ENCODE results near the gene ERCC8. TPM values are rescaled to one million over a fixed set of nuclear protein-coding genes. Genes with fewer than 3 reads are reported as not detected.

Gene ERCC8
- polyA plus RNA-seq, 1 donor from 2014 or later, result 48.0 TPM

DNA sequence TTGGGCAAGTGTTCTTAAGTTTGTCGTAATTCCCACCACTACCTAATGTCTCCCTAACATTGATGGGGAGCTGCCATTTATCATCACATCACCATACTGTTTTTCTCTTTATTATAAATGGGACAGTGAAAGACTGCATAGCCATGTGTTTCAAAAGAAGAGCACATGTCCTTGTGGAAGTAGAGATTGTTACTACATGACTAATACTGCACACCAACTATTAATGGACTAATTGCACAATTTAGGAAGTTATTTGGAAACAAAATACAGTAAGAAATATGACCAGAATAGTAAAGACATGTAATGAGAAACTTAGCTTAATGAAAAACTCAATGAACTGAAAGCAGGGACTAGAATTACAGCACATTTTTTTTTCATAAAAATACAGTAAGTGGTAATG, 88.8 kb downstream of the ERCC8 start:
- no peak overlapping the region for H3K9ac ChIP-seq (ENCODE audit: low read length)
- no peaks in the 10 kb centered on the region for H3K79me2 ChIP-seq (replicated peaks; ENCODE audit: insufficient read depth, low read length)
- no peaks in the 10 kb centered on the region for H3K9me3 ChIP-seq (ENCODE audit: low read length)
- no peak overlapping the region for H3K4me2 ChIP-seq (ENCODE audit: low read length)
- H3K27ac ChIP-seq (ENCODE audit: low read length), result no peak overlapping the region
- TF ChIP-seq POLR2AphosphoS5 (IDR thresholded peaks at IDR 0.05) (no peak), MXI1 (conservative IDR thresholded peaks at IDR 0.05; ENCODE audit: poor library complexity, severe bottlenecking) (no peak), EZH2 (IDR thresholded peaks at IDR 0.05; ENCODE audit: borderline replicate concordance, insufficient read depth, low read length, poor library complexity, severe bottlenecking) (no peak)
- no peak overlapping the region for H3K4me3 ChIP-seq (ENCODE audit: low read length)
- H4K20me1 ChIP-seq (ENCODE audit: insufficient read depth), result no peaks in the 10 kb centered on the region
- no peaks in the 10 kb centered on the region for H3K27me3 ChIP-seq (ENCODE audit: insufficient read depth, low read depth, low read length)
- no peaks in the 10 kb centered on the region for H3K9me2 ChIP-seq (ENCODE audit: insufficient read depth, low read length)
- H3K36me3 ChIP-seq (ENCODE audit: insufficient read depth, low read length), result no peaks in the 10 kb centered on the region
- H2AFZ ChIP-seq (ENCODE audit: low read depth, low read length), result no peak overlapping the region
- H3F3A ChIP-seq (ENCODE audit: insufficient read depth, low read length, poor library complexity, severe bottlenecking), result no peaks in the 10 kb centered on the region

DNA sequence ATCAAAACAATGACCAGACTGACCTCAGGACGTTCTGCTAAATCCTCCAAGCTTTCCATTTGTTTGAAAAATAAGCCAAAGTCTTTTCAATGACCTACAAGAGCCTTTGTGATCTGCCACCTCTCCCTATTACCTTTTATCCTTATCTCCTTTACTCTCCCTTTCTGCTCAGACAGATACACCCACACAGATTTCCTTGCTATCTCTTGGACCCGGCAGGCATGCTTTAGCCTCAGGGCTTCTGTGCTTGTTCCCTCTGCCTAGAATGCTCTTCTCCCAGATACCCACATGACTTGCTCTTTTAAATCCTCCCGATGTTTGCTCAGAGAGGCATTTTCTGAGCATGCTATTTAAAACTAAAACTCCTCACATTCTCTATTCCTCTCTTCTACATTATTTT, 91.9 kb downstream of the ERCC8 start:
- H3K4me3 ChIP-seq (ENCODE audit: low read length), result no peak overlapping the region
- H3K36me3 ChIP-seq (ENCODE audit: insufficient read depth, low read length), result no peaks in the 10 kb centered on the region
- H3K4me2 ChIP-seq (ENCODE audit: low read length), result no peak overlapping the region
- no peaks in the 10 kb centered on the region for H3K79me2 ChIP-seq (replicated peaks; ENCODE audit: insufficient read depth, low read length)
- no peaks in the 10 kb centered on the region for H3K27me3 ChIP-seq (ENCODE audit: insufficient read depth, low read depth, low read length)
- no peak overlapping the region for H3K9ac ChIP-seq (ENCODE audit: low read length)
- no peaks in the 10 kb centered on the region for H4K20me1 ChIP-seq (ENCODE audit: insufficient read depth)
- H3K27ac ChIP-seq (ENCODE audit: low read length), result no peak overlapping the region
- TF ChIP-seq EP300 (conservative IDR thresholded peaks at IDR 0.05; ENCODE audit: poor library complexity, severe bottlenecking) (no peak), POLR2AphosphoS5 (IDR thresholded peaks at IDR 0.05) (no peak), TAF1 (IDR thresholded peaks at IDR 0.05; ENCODE audit: low read depth) (no peak), MXI1 (conservative IDR thresholded peaks at IDR 0.05; ENCODE audit: poor library complexity, severe bottlenecking) (no peak), EZH2 (IDR thresholded peaks at IDR 0.05; ENCODE audit: borderline replicate concordance, insufficient read depth, low read length, poor library complexity, severe bottlenecking) (no peak), SMC3 (conservative IDR thresholded peaks at IDR 0.05; ENCODE audit: poor library complexity) (no peak), RAD21 (conservative IDR thresholded peaks at IDR 0.05) (no peak)
- TF ChIP-seq, protein P1, sequence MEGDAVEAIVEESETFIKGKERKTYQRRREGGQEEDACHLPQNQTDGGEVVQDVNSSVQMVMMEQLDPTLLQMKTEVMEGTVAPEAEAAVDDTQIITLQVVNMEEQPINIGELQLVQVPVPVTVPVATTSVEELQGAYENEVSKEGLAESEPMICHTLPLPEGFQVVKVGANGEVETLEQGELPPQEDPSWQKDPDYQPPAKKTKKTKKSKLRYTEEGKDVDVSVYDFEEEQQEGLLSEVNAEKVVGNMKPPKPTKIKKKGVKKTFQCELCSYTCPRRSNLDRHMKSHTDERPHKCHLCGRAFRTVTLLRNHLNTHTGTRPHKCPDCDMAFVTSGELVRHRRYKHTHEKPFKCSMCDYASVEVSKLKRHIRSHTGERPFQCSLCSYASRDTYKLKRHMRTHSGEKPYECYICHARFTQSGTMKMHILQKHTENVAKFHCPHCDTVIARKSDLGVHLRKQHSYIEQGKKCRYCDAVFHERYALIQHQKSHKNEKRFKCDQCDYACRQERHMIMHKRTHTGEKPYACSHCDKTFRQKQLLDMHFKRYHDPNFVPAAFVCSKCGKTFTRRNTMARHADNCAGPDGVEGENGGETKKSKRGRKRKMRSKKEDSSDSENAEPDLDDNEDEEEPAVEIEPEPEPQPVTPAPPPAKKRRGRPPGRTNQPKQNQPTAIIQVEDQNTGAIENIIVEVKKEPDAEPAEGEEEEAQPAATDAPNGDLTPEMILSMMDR (IDR thresholded peaks at IDR 0.05; ENCODE audit: poor library complexity, severe bottlenecking), result no peak
- TF ChIP-seq, protein P2, sequence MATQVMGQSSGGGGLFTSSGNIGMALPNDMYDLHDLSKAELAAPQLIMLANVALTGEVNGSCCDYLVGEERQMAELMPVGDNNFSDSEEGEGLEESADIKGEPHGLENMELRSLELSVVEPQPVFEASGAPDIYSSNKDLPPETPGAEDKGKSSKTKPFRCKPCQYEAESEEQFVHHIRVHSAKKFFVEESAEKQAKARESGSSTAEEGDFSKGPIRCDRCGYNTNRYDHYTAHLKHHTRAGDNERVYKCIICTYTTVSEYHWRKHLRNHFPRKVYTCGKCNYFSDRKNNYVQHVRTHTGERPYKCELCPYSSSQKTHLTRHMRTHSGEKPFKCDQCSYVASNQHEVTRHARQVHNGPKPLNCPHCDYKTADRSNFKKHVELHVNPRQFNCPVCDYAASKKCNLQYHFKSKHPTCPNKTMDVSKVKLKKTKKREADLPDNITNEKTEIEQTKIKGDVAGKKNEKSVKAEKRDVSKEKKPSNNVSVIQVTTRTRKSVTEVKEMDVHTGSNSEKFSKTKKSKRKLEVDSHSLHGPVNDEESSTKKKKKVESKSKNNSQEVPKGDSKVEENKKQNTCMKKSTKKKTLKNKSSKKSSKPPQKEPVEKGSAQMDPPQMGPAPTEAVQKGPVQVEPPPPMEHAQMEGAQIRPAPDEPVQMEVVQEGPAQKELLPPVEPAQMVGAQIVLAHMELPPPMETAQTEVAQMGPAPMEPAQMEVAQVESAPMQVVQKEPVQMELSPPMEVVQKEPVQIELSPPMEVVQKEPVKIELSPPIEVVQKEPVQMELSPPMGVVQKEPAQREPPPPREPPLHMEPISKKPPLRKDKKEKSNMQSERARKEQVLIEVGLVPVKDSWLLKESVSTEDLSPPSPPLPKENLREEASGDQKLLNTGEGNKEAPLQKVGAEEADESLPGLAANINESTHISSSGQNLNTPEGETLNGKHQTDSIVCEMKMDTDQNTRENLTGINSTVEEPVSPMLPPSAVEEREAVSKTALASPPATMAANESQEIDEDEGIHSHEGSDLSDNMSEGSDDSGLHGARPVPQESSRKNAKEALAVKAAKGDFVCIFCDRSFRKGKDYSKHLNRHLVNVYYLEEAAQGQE (IDR thresholded peaks at IDR 0.05; ENCODE audit: borderline replicate concordance), result no peak
- no peaks in the 10 kb centered on the region for H3F3A ChIP-seq (ENCODE audit: insufficient read depth, low read length, poor library complexity, severe bottlenecking)
- no peak overlapping the region for H2AFZ ChIP-seq (ENCODE audit: low read depth, low read length)
- H3K9me2 ChIP-seq (ENCODE audit: insufficient read depth, low read length), result no peaks in the 10 kb centered on the region
- no peaks in the 10 kb centered on the region for H3K9me3 ChIP-seq (ENCODE audit: low read length)

DNA sequence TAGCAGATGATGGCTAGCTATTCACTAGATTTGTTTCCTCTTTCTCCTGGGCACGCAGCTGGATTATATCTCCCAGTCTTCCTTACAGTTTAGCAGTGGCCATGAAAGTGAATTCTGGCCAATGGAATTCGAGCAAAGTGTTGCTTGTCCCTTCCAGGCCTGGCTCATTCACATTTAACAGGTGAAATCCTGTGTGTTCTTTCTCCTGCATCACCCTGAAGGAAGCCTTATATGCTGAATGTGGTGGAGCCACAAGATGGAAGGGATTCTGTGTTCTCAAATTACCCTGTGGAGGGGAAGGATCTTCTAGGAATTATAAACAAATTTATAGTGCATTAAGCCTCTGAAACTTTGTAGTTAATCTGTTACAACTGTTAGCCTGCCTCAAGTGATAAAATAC, 92.6 kb downstream of the ERCC8 start:
- Histone ChIP-seq H3K27ac (ENCODE audit: low read length) (no peak overlapping the region), H3F3A (ENCODE audit: insufficient read depth, low read length, poor library complexity, severe bottlenecking) (no peaks in the 10 kb centered on the region), H3K27me3 (ENCODE audit: insufficient read depth, low read depth, low read length) (no peaks in the 10 kb centered on the region), H3K9me2 (ENCODE audit: insufficient read depth, low read length) (no peaks in the 10 kb centered on the region), H3K4me2 (ENCODE audit: low read length) (no peak overlapping the region), H3K4me3 (ENCODE audit: low read length) (no peak overlapping the region), H3K36me3 (ENCODE audit: insufficient read depth, low read length) (no peaks in the 10 kb centered on the region), H3K79me2 (replicated peaks; ENCODE audit: insufficient read depth, low read length) (no peaks in the 10 kb centered on the region), H4K20me1 (ENCODE audit: insufficient read depth) (no peaks in the 10 kb centered on the region), H2AFZ (ENCODE audit: low read depth, low read length) (no peak overlapping the region), H3K9me3 (ENCODE audit: low read length) (no peaks in the 10 kb centered on the region), H3K9ac (ENCODE audit: low read length) (no peak overlapping the region)
- TF ChIP-seq, protein P2 (IDR thresholded peaks at IDR 0.05; ENCODE audit: borderline replicate concordance), result no peak
- TF ChIP-seq MXI1 (conservative IDR thresholded peaks at IDR 0.05; ENCODE audit: poor library complexity, severe bottlenecking) (no peak), TAF1 (IDR thresholded peaks at IDR 0.05; ENCODE audit: low read depth) (no peak)

Measured in neural cell (in vitro differentiated cells).